Activated T-helper 1 cell treated with Interleukin-2 at 50 U/mL for 16 hours (primary cell): ENCODE data around the gene CRYGB.
"Not testable (repeated sequence)": the region's sequence is repeated elsewhere in the genome, so short reads cannot be mapped to it uniquely, and the experiment has no call there.

Experiments
- DNase-seq: peaks from one replicate; pipeline ENCODE4 v3.0.0-alpha.2; 2020; ENCODE audit warnings: low read depth

Gene CRYGB

DNA sequence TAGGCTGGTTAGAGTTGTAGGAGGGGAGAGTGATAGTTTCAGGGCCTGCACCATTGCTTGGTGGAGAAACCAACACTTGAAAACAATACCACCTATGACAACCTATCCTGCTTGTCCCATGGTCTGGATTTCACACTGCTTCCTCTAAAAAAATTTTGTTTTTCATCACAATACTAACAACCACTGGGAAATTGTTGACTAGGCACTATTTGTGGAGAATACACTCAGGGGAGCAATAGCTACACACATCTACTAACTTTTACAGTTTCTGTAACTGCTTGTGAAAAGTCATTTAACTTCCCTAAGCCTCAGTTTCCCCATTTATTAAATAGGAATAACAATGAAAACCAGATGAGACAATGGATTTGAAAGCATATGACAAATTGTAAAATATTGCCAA is 4.1 kb upstream of the CRYGB start:
- no peak for DNase-seq

DNA sequence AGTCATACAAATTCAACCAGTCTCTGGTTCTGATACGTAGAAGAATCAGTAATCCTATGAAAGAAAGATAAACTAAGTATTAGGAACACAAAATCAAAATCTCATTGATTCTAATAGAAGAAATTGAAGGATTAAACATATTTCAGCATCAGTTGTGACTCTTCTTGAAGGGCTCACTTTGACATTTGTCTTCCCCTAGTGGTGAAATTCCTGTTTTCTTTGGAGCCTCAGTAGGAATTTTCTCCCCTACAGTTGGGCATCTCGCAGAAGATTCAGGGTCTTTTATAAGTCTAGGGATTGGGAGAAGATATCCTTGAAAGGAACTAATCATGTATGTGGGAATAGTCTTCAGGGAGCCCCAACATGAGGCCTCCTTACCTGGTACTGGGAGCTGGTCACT is 2.8 kb upstream of the CRYGB start:
- DNase-seq: no peak

DNA sequence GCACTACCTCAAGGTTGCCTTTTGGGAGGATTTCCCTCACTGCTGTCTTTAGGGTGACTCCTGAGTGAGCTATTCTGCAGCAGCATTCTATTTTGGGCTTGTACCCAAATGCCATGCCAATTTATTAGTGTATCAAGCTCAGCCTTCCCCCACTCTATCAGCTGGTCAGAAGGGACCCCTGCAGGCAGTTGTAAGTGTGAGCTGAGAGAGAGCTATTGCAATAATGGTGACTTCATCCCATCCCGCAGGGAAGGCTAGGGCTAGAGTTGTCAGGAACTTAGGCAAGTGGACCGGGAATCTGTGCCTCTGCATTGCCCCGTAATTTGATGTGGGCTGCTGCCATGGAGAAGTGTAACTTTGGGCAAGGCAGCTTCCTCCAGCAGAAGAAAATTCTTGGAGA is 1.8 kb upstream of the CRYGB start:
- no peak for DNase-seq

DNA sequence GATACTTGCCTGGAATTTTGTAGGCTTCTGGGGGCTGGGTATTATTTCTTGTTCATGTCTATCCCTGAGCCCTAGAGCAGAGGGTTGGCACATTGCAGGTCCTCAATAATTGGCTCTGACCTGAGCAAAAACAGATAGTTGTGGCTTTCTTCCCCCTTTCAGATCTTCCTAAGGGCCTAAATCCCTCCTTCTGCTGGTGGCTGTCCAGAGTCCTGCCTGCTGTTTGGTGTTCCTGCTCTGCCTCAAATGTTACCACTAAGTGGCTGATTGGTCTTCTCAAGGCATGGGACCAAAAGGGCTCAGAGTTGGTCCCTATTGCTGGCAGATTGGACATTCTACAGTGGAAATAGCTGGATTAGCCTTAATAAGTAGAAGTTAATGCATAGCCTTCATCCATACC is 1.1 kb upstream of the CRYGB start:
- DNase-seq: no peak

DNA sequence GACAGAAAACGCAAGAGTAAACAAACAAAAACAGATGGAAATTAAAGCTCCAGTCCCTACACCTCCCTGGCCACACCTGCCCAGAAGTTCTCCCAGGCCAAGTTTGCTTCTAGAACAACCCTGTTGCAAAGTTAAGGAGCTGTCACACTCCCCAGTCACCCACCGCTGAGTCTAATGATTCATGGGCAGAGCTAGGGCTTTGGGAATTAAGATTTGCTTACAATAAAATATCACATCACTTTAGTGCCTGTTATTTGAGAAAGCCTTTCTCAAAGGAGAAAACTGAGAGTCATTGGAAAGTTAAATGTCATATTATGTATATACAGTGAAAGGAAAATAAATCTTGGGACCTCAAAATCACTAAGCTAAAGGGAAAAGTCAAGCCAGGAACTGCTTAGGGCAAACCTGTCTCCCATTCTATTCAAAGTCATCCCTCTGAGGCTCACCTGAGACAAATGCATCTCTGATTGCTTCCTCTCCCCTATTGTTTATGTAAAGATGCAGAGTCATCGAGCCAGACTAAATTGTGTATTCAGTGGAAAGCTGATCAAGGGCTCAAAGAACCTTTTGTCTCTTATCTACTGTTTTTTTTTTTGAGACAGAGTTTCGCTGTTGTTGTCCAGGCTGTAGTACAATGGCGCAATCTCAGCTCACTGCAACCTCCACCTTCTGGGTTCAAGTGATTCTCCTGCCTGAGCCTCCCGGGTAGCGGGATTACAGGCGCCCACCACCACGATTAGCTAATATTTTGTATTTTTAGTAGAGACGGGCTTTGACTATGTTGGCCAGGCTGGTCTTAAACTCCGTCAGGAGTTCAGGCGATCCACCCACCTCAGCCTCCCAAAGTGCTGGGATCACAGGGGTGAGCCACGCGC is 2.8 kb downstream of the CRYGB start:
- DNase-seq: no peak

DNA sequence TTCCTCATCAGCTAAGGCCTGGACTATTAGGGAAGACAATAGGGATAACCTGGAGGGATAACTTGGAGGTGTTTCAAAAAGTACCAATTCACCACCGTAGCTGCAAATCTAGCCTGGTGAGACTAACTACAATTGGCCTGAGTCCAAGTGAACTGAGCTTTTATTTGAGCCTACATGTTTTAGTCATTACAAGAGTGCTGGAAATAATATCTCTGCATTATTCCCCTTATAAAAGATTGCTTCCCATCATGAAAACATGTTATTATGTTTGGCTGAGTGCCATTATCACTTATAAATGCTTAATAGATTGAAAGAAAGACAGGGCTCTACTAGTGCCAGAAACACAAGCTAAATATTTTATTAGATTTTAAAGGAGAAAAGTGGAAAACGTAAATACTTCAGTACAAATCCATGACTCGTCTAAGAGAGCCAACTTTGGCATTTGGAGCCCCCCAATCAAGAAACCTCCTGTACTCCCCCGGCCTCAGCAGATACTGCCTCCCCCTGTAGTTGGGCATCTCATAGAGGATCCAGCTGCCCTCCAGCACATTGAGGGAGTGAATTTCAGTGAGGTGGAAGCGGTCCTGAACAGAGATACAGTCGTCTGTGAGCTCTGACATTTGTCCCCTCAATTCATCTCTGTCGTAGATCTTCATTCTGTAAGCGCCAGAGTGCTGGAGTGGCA is 3.6 kb downstream of the CRYGB start:
- DNase-seq: no peak

DNA sequence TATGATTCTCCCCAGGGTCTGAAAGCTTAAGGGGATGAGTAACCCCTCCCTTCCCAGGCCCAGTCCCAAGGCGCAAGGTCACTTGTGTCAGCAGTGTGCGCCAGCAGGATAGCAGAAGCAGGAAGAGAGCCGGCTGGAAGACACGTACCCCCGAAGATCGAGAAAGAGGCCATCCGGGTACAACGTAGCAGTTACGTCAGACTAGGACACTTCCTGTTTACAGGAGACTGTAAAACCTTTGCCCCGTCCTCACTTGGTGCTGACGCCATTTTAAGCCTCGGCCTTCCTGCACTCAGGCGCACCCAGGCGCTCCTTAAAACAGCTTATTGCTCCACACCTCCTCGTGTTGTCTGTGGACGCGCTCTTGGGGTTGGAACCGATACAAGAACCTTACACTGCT is 6.5 kb downstream of the CRYGB start:
- DNase-seq: no peak

DNA sequence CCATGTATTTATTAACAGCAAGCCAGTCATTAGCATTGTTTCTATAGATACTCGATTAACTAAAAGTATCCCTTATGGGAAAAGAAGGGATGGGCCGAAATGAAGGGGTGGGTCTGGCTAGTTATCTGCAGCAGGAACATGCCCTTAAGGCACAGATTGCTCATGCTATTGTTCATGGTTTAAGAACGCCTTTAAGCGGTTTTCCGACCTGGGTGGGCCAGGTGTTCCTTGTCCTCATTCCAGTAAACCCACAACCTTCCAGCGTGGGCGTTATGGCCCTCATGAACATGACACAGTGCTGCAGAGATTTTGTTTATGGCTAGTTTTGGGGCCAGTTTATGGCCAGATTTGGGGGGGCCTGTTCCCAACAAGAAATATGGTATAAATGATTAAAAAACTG is 7.6 kb downstream of the CRYGB start:
- DNase-seq: not testable (repeated sequence)

DNA sequence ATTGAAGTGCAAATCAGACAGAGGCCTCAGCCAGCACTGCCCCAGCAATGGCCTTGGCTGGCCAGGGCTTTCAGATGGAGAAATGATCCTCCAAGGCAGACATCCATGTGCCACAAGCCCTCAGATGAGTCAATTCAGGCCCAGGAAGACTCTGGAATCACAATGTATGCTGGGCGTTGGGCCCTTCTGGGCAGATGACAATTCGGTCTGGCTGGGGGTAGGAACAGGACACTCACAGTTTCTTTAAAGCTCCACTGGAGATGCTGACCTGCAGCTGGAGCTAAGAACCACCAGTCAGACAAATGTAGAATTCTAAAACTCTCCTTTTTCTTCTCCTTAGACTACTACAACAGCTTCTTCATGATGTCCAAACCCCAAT is 9.3 kb downstream of the CRYGB start:
- no peak for DNase-seq

DNA sequence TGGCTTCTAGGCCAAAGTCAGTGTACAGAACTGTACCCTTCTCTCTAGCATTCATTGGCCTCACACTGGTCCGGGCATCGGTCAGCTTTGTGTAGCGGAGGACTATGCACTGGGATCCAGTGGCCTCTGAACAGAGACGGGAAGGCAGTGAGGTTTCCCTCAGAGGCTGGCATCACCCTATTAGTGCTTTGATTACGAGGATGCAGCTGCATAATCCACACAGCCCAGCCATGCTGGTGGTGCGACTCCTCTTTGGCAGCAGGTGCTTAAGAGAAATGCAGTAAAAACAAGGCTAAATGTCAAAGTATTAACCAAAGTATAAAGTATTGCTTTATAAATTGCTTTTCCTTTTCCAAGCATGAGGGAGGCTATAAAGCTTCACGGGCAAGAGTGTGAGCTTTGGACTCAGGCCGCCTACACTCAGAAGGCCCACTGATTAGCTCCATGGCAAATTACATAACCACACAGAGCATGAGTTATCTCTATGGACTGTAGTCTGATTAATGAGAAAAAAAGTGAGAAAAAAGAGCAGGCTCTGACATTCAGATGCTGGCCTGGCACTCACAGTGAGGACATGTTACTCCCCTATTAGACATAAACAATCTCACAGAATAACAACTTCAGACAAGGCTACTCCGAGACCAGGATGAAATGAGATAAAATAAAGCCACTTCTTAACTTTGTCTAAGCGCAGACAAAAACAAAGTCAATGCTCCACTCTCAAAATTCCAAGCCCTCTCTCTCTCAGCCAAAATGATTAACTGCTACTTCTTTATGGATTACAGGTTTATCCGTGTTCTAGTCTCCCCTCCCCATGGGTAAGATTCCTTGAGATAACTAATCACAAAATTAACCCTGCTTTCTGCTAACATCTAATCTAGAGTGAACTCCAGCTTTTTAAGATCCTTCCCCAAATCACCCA is 9.9 kb downstream of the CRYGB start:
- DNase-seq: no peak

DNA sequence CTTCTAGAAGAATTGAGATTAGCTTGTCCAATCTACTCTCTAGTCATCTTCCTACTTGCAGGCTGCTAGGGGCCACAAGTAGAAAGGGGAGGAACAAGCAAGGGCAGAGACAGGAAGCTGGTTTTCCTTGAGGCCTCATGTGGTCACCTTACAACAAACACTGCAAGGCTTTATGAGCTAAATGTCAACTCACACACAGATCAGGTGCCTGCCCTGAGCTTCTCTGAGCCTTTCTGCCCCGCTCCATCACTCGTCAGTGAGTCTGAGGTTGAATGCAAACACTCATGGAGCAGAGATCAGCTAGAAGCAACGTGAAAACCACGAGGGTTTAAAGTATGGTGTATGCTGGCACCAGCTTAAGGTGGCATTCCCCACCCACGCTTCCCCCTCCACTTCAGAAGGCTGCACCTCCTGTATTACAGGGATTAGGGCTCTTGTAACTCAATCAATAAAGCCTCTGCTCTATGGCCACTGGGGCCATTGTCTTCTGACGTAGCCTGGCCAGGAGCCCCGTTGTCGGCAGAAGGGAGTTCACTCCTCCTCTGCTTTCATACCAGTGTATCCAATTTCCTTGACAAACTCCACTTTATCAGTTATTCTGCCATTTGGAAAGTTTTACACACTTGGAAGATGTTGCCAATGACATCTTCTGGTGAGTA is 10.9 kb downstream of the CRYGB start:
- no peak for DNase-seq

DNA sequence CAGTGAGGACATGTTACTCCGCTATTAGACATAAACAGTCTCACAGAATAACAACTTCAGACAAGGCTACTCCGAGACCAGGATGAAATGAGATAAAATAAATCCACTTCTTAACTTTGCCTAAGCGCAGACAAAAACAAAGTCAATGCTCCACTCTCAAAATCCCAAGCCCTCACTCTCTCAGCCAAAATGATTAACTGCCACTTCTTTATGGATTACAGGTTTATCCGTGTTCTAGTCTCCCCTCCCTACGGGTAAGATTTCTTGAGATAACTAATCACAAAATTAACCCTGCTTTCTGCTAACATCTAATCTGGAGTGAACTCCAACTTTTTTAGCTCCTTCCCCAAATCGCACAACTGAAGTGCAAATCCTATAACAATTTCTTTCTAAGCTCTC is 15.2 kb downstream of the CRYGB start:
- no peak for DNase-seq

DNA sequence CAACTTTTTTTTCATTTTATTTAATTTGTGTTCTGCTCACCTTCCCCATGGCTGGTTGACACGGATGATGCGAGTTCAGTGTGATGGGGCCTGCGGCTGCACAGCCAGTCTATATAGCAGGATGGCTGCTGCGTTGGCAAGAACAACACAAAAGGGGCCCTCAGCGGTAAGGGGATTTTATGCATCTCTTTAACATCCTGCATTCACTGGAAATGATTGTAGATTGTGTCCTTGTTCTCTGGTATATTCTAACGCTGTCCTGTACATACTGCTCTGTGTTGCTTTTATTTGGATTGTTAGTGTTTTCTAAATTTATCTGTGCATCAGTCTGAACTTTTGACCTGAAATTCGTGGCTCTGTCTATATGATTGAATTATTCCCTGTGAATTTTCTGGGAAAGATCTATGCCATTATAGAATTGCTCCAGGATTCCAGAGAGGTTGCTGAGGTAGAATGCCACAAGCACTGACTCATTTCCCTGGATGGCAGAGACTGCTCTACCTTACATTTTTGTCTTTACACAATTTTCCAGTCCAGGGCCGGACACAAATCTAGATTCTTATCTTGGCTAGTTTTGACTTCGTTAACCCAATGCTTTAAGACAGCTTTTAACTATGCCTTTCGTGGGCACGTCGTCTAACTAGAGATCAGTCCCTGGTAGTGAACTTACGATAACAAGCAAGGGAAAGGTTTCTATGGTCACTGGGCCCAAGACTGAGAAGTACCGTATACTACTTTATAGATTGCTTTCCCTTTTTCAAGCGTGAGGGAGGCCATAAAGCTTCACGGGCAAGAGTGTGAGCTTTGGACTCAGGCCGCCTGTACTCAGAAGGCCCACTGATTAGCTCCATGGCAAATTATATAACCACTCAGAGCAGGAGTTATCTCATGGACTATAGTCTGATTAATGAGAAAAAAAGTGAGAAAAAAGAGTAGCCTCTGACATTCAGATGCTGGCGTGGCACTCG is 15.9 kb downstream of the CRYGB start, which contains the start of gene CRYGC:
Gene CRYGC, minus strand, starts transcription at position 85 of the 968 bp plus-strand sequence. Its CDS starts 36 bp downstream, at position 49.
- DNase-seq: no peak

DNA sequence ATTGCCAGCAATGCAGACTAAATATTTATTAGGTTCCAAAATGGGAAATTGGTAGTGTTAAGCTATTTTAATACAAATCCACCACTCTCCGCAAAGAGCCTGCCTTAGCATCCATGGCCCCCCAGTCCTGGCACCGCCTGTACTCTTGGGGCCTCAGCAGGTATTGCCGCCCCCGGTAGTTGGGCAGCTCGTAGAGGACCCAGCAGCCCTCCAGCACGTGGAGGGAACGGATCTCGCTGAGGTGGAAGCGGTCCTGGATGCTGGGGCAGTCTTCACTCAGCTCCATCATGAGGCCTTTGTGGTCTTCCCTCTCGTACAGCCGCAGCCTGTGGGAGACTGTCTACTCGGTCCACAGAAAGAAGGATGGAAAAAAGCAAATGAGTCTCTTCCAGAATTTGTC is 17.8 kb downstream of the CRYGB start:
- no peak for DNase-seq

DNA sequence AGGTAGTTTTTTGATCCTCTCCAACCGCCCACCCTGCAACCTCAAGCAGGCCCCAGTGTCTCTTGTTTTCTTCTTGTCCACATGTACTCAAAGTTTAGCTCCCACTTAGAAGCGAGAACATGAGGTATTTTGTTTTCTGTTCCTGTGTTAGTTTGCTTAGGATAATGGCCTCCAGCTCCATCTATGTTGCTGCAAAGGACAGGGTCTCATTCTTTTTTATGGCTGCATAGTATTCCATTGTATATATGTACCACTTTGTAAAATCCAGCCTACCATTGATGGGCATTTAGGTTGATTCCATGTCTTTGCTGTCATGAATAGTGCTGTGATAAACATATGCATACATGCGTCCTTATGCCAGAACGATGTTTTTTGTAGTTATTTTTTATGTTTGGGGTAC is 18.9 kb downstream of the CRYGB start:
- DNase-seq: no peak

DNA sequence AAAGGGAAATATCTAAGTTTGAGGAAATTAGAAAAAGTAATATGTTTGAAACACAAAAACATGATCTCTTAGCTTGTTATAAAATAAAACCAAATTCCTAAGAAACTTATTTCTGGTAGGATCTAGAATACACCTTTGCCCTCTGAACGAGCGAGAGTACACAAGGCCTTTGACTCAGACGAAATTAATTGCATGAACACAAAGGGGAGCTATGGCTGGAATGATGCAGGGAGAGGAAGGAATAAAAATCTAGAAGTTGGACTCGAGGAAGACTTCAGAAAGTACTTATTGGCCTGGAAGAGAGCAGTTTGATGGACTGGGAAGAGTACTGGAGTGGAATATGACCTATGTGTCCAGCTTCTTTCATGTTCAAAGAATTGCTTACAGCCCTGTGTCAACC is 20.7 kb downstream of the CRYGB start:
- no peak for DNase-seq

DNA sequence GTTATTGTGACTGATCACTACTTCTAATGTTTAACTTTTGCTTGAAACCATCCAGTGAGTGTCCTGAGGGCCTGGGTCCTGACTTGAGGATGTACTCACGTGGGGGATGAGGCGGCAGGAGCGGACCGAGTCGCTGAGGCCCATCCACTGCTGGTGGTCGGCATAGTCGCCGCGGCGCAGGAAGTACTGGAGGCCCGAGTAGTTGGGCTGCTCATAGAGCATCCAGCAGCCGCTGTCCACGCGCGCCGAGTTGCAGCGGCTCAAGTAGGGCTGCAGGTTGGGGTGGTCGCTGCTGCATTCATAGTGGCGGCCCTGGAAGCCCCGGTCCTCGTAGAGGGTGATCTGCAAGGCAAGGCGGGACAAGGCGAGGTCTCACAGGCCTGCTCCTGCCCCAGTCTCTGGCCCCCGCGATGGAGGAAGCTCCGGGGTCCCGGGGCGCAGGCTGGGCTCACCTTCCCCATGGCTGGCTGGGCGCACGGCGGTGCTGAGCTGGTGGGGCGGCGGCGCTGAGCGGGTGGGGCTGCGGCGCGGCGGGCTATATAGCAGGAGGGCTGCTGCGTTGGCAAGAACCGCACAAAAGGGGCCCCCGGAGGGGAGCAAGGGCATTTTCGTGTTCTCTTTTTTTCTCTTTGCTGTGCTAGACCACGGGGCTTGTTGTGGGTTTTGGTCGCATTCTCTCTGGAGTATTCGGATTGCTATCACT is 21.8 kb downstream of the CRYGB start, which contains the start of gene CRYGD:
Gene CRYGD, minus strand, starts transcription at position 512 of the 703 bp plus-strand sequence. Its CDS starts 51 bp downstream, at position 461.
- not testable (repeated sequence) for DNase-seq

DNA sequence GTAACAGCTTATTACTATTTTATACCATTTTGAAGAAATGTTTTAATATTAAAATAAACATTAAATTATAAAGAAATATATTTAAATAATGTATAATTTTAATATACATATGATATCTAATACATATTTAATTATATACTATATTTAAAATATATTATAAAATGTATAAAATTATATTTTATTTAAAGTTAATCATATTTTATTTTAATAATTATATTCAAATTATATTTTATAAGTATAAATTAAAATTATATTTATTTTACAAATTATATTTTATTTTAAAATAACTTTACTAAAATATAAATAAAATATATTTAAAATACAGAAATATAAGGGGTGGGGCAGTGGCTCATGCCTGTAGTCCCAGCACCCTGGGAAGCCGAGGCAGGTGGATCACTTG is 23.7 kb downstream of the CRYGB start:
- DNase-seq: no peak

DNA sequence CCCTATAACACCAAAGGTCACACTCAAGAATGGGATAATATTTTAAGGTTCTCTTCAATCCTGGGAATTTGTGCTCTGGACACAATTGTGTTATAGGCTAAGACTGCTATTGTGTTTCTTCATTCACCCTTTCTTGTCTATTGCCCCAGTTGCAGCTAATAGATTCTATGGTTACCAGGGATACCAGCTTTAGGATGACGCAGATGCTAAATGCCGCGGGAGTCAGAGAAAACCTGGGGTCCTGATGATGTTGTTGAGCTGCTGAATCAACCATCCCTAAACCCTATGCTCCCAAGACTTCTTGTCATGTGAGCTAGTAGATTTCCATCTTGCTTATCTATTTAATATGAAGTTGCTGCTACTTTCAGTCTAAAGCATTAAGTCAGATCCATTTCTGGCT is 27.0 kb downstream of the CRYGB start:
- no peak for DNase-seq

DNA sequence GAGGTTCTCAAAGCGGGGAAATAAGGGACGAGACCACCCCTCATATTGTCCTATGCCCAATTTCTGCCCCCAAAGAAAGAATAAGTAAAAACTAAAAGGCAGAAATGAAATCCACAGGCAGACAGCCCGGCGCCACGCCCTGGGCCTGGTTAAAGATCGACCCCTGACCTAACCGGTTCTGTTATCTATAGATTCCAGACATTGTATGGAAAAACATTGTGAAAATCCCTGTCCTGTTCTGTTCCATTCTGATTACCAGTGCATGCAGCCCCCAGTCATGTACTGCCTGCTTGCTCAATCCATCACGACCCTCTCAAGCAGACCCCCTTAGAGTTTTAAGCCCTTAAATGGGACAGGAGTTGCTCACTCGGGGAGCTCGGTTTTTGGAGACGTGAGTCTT is 28.6 kb downstream of the CRYGB start:
- not testable (repeated sequence) for DNase-seq
